NCI-H1105 (cell line): ENCODE data around the gene CREBRF.
"Not testable (repeated sequence)": the region's sequence is repeated elsewhere in the genome, so short reads cannot be mapped to it uniquely, and the experiment has no call there.

Experiments
- DNase-seq: peaks from one replicate; lab custom pipeline; 2025; lab: John Stamatoyannopoulos, UW

The CREBRF gene, protein sequence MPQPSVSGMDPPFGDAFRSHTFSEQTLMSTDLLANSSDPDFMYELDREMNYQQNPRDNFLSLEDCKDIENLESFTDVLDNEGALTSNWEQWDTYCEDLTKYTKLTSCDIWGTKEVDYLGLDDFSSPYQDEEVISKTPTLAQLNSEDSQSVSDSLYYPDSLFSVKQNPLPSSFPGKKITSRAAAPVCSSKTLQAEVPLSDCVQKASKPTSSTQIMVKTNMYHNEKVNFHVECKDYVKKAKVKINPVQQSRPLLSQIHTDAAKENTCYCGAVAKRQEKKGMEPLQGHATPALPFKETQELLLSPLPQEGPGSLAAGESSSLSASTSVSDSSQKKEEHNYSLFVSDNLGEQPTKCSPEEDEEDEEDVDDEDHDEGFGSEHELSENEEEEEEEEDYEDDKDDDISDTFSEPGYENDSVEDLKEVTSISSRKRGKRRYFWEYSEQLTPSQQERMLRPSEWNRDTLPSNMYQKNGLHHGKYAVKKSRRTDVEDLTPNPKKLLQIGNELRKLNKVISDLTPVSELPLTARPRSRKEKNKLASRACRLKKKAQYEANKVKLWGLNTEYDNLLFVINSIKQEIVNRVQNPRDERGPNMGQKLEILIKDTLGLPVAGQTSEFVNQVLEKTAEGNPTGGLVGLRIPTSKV

DNA sequence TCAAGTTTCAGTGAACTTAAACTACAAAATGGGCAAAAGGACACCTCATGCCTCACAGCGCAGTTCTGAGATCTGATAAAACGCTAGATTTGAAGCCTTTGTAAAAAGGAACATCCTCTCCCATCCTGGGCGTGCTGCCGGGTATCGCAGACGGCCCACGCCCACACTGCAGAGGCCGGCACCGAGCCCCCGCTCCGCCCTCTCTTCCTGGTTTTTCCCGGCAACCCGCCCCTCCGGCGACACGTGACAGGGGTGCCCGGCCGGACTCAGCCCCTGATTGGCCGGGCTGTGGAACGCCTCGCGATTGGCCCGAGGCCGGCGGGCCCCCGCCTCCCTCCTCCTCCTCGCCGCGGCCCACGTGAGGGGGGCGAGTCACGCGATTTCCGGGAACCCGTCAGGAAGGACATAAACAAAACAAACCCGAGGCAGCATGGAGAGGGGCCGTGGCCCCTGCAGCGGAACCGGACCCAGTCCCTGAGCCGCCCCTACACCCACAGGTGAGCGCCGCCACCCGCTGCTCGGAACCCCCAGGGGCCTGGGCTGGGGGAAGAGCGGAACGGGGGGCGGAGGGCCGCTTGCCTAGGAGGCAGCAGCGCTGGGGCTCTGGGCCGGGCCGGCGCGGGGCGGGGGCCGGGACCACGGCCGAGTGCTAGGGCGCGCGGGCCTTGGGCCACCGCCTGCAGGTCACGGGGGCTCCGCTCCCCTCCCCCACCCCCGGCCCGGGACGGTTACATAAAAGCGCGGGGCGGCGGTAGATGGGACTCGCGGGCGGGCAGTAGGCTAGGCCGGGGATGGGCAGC, at the start of gene CREBRF:
Gene CREBRF (plus strand): TSS at position 370 of the 800 bp plus-strand sequence. CDS start 24,424 bp downstream, outside the sequence.
- peak; percentile 74 for DNase-seq

DNA sequence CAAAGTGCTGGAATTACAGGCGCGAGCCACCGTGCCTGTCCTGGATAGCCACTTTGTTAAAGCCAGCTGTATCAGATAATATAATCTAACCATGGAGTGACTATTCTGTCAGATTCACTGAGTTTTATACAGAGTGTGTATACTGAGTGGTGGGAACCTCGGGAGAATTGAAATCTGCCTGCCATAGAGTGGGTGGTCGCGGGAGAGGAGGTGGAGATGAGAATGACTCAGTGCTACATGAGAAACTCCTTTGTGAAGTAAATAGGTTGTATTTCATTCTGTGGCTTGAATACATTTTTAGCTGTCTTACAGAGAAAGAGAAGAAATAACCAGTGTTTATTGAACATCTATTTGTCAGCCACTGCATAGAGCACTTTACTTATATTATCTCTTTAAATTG, 46.1 kb upstream of the CREBRF start:
- no peak for DNase-seq

DNA sequence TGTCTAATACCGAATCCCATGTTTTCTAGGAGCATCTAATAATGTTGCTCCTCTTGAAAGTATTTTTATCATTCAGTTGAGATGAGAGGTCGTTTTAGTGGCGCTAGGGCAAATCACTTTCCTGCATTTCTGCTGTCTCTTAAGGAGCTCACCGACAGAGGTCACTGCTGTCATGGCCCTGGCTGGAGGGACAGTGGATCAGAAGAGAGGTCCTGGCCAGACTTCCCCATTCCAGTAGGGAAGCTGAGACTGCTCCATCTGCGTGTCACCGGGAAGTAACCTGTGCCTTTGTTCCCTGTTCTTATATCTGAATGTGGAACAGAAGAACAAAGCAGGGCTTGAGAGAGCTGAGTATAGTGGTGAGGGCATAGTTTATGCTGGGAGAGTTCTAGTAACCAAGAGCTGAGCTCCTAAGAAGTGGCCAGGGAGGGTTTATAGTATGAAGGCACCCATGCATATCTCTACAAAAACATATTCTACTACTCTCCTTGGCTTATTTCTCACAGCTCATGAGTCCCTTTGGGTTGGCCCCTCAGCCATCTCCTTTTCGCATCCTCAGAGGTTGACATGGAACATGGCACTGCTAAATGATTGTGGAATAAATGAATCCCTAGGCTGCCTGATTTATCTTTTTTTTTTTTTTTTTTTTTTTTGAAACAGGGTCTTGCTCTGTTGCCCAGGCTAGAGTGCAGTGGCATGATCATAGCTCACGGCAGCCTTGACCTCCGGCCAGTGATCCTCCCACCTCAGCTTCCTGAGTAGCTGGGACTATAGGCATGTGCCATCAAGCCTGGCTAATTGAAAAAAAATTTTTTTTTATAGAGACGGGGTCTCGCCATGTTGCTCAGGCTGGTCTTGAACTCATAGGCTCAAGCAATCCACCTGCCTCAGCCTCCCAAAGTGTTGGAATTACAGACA, 45.3 kb upstream of the CREBRF start:
- DNase-seq, result no peak

DNA sequence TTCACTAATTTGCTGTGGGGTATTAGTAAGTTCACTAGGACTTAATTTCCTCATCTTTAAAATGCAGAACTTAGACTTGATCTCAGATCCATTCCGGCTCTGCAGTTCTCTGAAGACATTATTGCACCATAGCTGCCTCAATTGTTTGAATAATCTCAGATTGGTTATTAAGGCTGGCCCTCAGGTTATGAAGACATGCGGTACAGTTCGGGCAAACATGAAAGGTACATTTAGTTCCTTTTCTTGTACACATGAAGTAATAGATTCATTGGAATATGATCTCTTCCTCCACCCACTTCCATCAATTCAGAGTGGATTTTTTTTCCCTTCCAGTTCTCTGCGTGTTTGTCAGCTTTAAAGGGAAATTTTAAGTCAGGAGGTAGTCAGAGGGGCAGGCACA, 44.6 kb upstream of the CREBRF start:
- no peak for DNase-seq

DNA sequence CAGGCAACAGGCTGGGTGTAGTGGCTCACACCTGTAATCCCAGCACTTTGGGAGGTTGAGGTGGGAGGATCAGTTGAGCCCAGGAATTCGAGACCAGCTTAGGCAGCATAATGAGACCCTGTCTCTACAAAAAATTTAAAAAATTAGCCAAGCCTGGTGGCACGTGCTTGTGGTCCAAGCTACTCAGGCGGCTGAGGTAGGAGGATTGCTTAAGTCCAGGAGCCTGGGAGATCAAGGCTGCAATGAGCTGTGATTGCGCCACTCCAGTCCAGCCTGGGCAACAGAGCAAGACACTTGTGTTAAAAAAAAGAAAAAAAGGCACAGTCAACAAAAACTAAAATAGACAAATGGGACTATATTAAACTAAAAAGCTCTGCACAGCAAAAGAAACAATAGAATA, 43.3 kb upstream of the CREBRF start:
- no peak for DNase-seq

DNA sequence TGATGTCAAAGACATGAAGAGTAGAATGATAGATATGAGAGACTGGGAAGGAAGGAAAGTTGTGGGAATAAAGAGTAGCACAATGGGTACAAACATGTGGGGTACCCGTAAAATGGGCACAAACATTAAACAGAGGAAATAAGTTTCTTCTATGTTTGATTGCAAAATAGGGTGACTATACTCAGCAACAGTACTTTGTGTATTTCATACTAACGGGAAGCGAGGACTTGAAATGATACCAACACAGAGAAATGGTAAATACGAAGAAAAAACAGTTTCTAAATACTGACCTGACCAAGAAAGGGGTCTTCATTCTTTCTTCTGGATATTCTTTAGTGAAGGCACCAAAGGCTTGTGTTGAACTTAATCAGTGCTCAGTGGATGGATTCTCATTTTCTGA, 41.5 kb upstream of the CREBRF start:
- no peak for DNase-seq

DNA sequence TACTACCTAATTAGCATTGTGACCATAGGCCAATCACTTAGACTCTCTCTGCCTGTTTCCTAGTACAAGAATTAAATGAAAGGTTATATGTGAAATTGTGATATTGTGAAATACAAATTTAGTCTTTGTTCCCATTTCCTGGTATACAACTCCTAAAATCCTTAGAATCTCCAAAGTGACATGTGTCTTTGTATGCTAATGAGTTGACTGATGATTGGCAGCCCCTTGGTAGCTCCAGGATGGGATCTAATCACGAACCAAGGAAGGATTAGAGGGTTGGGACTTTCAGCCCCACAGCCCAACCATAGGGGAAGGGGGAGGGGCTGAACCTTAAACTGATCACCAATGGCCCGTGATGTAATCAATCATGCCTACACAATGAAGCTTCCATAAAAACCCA, 41.0 kb upstream of the CREBRF start:
- DNase-seq, result no peak

DNA sequence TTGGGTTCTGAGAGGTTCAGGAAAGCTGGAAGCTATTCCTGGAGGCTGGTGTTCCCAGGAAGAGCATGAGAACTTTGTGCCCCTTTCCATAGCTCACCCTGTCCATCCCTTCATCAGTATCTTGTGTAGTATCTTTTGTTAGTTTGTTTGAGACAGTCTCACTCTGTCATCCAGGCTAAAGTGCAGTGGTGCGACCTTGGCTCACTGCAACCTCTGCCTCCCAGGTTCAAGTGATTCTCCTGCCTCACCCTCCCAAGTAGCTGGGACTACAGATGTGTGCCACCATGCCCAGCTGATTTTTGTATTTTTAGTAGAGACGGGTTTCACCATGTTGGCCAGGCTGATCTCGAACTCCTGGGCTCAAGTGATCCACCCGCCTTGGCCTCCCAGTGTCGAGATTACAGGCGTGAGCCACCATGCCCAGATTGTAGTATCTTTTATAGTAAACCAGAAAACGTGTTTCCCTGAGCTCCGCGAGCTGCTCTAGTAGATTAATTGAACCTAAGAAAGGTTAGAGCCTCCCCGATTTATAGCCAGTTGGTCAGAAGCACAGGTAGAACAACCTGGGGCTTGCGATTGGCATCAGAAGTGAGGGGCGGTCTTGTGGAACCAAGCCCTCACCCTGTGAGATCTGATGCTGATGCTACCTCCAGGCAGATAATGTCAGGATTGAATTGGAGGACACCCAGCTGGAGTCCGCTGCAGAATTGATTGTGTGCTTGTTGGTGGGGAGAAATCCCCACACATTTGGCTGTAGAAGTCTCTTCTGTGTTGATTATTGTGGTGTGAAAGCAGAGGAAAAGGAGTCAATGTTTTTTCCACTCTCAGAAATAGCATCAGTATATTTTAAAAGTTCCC, 40.3 kb upstream of the CREBRF start:
- no peak for DNase-seq

DNA sequence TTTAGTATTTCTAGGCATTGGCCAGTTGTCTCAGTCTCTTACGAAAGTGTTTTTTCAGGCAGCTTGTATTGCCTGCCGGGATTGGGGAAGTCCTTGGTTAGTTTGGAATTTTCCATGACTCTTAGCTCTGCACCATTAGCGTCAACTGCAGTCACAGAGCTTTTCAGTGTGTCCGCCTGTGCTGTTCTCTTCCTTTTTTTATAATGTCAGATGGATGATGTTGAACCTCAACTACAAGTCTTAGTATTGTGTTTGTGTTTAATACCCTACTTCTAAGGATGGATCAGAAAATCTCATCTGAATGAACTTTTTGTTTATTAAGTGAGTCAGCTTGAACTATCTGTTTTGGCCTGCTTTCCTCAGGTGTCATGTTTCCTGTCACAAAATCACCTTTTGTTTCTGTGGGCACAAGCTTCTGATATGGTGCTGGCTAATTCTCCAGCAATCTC, 39.5 kb upstream of the CREBRF start:
- DNase-seq, result no peak

DNA sequence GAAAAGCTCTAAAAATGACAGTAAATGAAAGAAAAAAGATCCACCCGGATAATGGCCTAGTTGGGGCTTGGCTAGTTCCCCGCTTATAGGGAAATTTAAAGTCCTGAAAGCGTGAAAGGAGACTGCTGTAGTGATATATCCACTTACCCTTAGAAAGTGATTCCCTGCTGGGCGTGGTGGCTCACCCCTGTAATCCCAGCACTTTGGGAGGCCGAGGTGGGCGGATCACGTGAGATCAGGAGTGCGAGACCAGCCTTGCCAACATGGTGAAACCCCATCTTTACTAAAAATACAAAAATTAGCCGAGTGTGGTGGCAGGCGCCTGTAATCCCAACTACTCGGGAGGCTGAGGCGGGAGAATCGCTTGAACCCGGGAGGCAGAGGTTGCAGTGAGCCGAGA, 39.1 kb upstream of the CREBRF start:
- not testable (repeated sequence) for DNase-seq

DNA sequence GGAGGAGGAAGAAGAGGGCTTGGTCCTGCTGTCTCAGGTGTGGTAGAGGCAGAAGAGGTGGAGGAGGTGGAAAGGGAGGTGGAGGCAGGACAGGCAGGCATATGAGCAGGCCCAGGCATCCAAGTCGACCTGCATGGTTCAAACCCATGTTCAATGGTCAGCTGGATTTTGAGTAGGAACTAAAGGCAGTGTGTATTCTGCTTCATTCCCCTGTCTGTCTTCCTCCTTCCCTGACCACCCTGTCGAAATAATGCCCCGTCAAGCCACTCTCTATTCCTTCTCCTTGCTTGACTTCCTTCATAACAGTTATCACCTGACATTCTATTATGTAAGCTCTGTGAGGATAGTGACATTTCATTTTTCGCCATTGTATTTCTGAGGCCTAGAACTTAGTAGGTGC, 37.8 kb upstream of the CREBRF start:
- no peak for DNase-seq

DNA sequence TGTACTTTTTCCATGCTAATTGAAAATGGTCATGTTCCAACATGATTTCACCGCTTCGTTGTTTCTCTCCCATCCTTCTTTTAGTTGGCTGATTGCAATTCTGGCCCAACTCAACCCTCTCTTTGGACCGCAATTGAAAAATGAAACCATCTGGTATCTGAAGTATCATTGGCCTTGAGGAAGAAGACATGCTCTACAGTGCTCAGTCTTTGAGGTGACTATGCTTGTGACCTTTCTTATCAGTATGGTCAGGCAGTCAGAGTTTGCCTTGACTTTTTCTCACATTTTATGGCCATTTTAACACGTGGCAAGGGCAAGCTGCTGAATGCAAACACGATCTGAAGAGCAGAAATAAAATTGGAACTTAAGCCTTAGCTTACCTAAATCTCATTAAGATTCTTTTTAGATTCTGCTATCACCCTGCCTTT, 36.0 kb upstream of the CREBRF start:
- DNase-seq, result no peak

DNA sequence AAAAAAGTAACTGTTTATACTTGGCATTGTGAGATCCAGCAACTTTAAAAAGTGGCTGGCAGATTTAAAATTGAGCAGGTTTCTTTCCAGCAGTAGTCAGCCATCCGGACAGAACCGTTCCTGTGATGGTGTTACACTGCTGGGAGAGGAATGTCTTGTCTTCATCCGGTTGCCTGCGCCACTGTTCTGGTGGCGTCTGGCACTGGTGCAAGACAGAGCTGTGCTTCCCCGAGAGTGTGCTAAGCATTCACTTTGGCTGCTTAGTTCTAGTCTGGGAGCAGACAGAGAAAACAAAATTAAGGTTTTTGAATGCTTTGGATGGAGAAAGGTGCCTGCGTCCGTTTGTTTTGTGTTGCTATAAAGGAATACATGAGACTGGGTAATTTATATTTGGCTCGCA, 35.5 kb upstream of the CREBRF start:
- DNase-seq, result no peak

DNA sequence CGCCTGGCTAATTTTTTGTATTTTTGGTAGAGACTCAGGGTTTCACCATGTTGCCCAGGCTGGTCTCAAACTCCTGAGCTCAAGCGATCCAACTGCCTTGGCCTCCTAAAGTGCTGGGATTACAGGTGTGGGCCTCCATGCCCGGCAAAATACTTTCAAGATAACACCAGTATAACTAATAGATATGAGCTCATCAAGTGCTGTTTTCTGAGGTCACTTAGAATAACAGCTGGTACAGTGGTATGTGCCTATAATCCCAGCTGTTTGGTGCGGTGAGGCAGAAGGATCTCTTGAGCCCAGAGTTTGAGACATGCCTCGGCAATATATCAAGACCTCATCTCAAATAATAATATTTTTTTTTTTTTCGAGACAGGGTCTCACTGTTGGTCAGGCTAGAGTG, 30.5 kb upstream of the CREBRF start:
- no peak for DNase-seq

DNA sequence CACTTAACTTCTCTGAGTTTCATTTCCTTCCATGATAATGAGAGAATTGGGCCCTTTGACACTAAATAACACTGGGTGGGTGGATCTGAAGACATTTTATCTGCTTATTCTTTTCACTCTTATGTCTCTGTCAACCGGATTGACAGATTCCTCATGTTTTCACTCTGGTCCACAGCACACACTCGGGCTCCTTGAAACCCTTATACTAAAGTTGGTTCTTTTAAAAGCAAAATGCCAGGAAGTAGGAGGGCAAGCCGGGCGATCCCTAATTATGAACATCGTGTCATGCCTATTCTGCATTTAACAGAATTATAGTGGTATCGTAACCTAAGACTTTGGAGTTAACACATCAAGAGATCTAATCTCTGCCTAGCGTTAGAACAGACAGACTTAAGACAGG, 28.2 kb upstream of the CREBRF start:
- no peak for DNase-seq

DNA sequence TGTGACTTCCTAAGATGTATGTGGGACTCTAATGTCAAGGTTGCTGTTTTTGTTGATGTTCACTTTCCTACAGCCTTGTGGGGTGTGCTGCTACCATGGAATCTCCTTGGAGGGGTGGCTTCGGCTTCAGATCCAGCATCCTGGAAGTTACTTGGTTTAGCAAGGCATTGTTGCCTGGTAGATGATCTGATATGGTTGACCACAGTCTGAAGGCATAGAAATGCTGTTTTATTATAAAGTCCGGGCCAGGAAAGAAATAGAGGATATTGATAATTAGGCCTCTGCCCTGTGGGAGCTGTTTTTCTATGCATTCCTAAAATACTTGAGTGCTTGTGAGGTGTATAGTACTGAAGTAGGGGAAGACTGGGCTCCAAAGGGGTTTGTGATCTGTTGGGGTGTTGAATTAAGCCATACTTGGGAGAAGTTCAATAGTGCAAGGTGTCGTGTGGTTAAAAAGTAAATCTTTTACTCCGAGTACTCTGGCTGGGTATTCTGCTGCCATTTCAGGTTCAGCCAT, 27.3 kb upstream of the CREBRF start:
- no peak for DNase-seq

DNA sequence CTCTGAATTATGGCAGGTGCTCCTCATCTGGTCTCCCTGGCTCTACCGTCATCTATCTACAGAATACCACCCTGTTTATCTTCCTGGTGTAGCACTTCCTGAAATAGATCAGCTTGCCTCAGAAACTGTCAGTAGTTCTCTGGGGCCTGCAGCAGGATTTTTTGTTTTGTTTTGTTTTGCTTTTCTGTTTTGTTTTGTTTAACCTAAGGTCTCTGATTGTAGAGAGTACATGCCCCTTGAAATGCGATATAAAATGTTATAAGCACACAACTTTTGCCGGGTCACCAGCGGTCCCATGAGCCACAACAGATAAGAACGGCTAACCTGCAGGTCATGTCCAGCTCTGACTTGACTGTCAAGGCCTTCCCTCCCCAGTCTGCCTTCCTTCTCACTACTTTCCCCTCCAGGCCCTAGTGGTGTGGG, 26.6 kb upstream of the CREBRF start:
- DNase-seq, result no peak

DNA sequence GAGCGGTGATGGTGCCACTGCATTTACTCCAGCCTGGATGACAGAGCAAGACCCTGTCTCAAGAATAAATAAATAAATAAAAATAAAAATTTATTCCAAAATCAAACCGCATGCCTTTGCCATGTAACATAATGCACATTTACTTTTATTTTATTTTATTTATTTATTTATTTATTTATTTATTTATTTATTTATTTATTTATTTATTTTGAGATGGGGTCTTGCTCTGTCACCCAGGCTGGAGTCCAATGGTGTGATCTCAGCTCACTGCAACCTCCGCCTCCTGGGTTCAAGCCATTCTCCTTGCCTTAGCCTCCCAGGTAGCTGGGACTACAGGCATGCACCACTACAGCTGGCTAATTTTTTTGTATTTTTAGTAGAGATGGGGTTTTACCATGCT, 24.1 kb upstream of the CREBRF start:
- DNase-seq, result not testable (repeated sequence)

DNA sequence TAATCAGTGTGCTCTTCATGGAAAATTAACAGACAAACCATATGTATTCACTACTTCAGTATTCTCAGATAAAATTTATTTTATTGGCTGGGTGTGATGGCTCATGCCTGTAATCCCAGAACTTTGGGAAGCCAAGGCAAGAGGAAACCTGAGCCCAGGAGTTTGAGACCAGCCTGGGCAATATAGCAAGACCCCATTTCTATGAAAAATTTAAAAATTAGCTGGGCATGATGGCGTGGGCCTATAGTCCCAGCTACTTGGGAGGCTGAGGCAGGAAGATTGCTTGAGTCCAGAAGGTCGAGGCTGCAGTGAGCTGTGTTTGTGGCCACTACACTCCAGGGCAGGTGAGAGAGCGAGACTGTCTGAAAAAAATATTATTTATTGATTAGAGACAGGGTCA, 23.4 kb upstream of the CREBRF start:
- no peak for DNase-seq

DNA sequence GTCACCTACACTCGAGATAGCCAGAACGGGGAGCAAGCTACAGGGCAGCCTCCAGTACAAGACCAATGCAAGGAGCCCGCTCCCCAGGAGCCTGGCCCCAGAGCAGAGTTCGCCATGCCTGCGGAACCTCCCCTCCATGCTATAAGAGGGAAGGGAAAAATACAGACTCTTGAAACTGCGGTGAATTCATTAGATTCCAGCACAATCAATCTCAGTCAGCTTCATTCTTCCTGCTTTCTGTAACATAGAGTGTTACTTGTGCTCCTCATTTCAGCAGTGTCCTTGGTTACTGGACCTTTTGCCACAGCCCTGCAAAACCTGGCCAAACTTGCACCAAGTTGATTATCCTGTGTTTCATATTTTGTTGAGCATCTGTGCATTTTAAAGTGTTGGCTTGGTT, 22.2 kb upstream of the CREBRF start:
- DNase-seq, result no peak
